ENCODE measurements around the gene GALNT17. TPM values are rescaled to one million over a fixed set of nuclear protein-coding genes. Genes with fewer than 3 reads are reported as not detected.

GALNT17 gene
- polyA plus RNA-seq, 1 experiment: not detected

GRCh38 chr7:71495828-71496227, 363.9 kb downstream of the GALNT17 start:
- no peak overlapping the region for H3K4me3 ChIP-seq (ENCODE audit: low read depth, low read length)
- TF ChIP-seq CTCF (IDR thresholded peaks at IDR 0.05; ENCODE audit: low read depth, low read length): no peak
- H3K27me3 ChIP-seq (ENCODE audit: control insufficient read depth, insufficient read depth, low read length): no peaks in the 10 kb centered on the region
- DNase-seq (ENCODE audit: low read depth, low spot score): no peak
- no peak overlapping the region for H3K27ac ChIP-seq (ENCODE audit: low read depth, low read length)
- POLR2A ChIA-PET: no interaction called here
- H3K9me3 ChIP-seq (ENCODE audit: control insufficient read depth, insufficient read depth, low read length): peaks cover 43% of the 10 kb centered on the region
- CTCF ChIA-PET: no interaction called here

- no peak for DNase-seq (ENCODE audit: low read depth, low spot score)
- CTCF ChIA-PET: no interaction called here
Measured at GRCh38 chr7:71497256-71497946, 365.5 kb downstream of the GALNT17 start.

GRCh38 chr7:71498381-71498780, 366.4 kb downstream of the GALNT17 start:
- DNase-seq (ENCODE audit: low read depth, low spot score): no peak

More at GRCh38 chr7:71497256-71497946, 365.5 kb downstream of the GALNT17 start:
- no peak overlapping the region for H3K27ac ChIP-seq (ENCODE audit: low read depth, low read length)
- no peak overlapping the region for H3K4me3 ChIP-seq (ENCODE audit: low read depth, low read length)
- POLR2A ChIA-PET: no interaction called here
- no peaks in the 10 kb centered on the region for H3K27me3 ChIP-seq (ENCODE audit: control insufficient read depth, insufficient read depth, low read length)
- TF ChIP-seq CTCF (IDR thresholded peaks at IDR 0.05; ENCODE audit: low read depth, low read length): no peak
- peaks cover 31% of the 10 kb centered on the region for H3K9me3 ChIP-seq (ENCODE audit: control insufficient read depth, insufficient read depth, low read length)

GRCh38 chr7:71504697-71505441, 372.9 kb downstream of the GALNT17 start:
- Histone ChIP-seq H3K27me3 (ENCODE audit: control insufficient read depth, insufficient read depth, low read length) (no peaks in the 10 kb centered on the region), H3K9me3 (ENCODE audit: control insufficient read depth, insufficient read depth, low read length) (peaks cover 42% of the 10 kb centered on the region), H3K27ac (ENCODE audit: low read depth, low read length) (no peak overlapping the region), H3K4me3 (ENCODE audit: low read depth, low read length) (no peak overlapping the region)
- no peak for TF ChIP-seq CTCF (IDR thresholded peaks at IDR 0.05; ENCODE audit: low read depth, low read length)
- no peak for DNase-seq (ENCODE audit: low read depth, low spot score)
- ChIA-PET CTCF (no interaction called here), POLR2A (no interaction called here)

More at GRCh38 chr7:71498381-71498780, 366.4 kb downstream of the GALNT17 start:
- H3K27me3 ChIP-seq (ENCODE audit: control insufficient read depth, insufficient read depth, low read length): no peaks in the 10 kb centered on the region
- ChIA-PET CTCF (no interaction called here), POLR2A (no interaction called here)
- TF ChIP-seq CTCF (IDR thresholded peaks at IDR 0.05; ENCODE audit: low read depth, low read length): no peak
- H3K4me3 ChIP-seq (ENCODE audit: low read depth, low read length): no peak overlapping the region
- H3K9me3 ChIP-seq (ENCODE audit: control insufficient read depth, insufficient read depth, low read length): peaks cover 31% of the 10 kb centered on the region
- no peak overlapping the region for H3K27ac ChIP-seq (ENCODE audit: low read depth, low read length)

- POLR2A ChIA-PET: no interaction called here
- TF ChIP-seq CTCF (IDR thresholded peaks at IDR 0.05; ENCODE audit: low read depth, low read length): no peak
- no peak for DNase-seq (ENCODE audit: low read depth, low spot score)
- CTCF ChIA-PET: no interaction called here
- Histone ChIP-seq H3K9me3 (ENCODE audit: control insufficient read depth, insufficient read depth, low read length) (peaks cover 49% of the 10 kb centered on the region), H3K27me3 (ENCODE audit: control insufficient read depth, insufficient read depth, low read length) (no peaks in the 10 kb centered on the region), H3K27ac (ENCODE audit: low read depth, low read length) (no peak overlapping the region), H3K4me3 (ENCODE audit: low read depth, low read length) (no peak overlapping the region)
Measured at GRCh38 chr7:71506822-71507221, 374.9 kb downstream of the GALNT17 start.

Data from AG04450 (cell line).